ENCODE measurements around the gene AIPL1. TPM values are rescaled to one million over a fixed set of nuclear protein-coding genes. Genes with fewer than 3 reads are reported as not detected.

Gene AIPL1
- total and polyA plus RNA-seq, 2 of the 4 experiments (the other 2 are of a cell fraction) = not detected

- POLR2A ChIA-PET (ENCODE audit: unreplicated experiment) = no interaction called here
- Histone ChIP-seq H2AK5ac (ENCODE audit: low read depth, low read length) (no peak overlapping the region), H4K20me1 (ENCODE audit: insufficient read depth, low read length) (no peaks in the 10 kb centered on the region), H4K91ac (ENCODE audit: insufficient read depth, low read depth, low read length) (no peak overlapping the region), H2BK5ac (ENCODE audit: low read depth, low read length, poor library complexity, severe bottlenecking) (no peak overlapping the region), H3K23ac (ENCODE audit: low read depth, low read length) (no peak overlapping the region), H3K9me1 (ENCODE audit: insufficient read depth, low read length) (no peaks in the 10 kb centered on the region), H3K4ac (ENCODE audit: low read depth, low read length) (no peak overlapping the region), H2AFZ (replicated peaks; ENCODE audit: low read length, poor library complexity) (no peak overlapping the region), H2BK15ac (ENCODE audit: low read depth, low read length) (no peak overlapping the region), H3K9ac (ENCODE audit: low read depth, low read length) (no peak overlapping the region), H3K27me3 (ENCODE audit: control insufficient read depth, insufficient read depth, low read length) (peaks cover 5% of the 10 kb centered on the region), H3K36me3 (ENCODE audit: control insufficient read depth, insufficient read depth, low read length) (no peaks in the 10 kb centered on the region), H3K14ac (replicated peaks; ENCODE audit: low read depth, low read length) (no peak overlapping the region), H3K4me1 (ENCODE audit: control insufficient read depth, insufficient read depth, low read length) (no peaks in the 10 kb centered on the region), H2AK9ac (replicated peaks; ENCODE audit: low read depth, low read length, poor library complexity) (no peak overlapping the region), H3K4me3 (ENCODE audit: insufficient read depth, low read depth, low read length) (no peak overlapping the region), H3K9me3 (ENCODE audit: control insufficient read depth, insufficient read depth, low read length) (peaks cover 3% of the 10 kb centered on the region), H3K79me1 (ENCODE audit: low read depth in 1 of 2, low read length in 2 of 2) (no peaks in the 10 kb centered on the region), H3K4me2 (ENCODE audit: low read depth, low read length) (no peak overlapping the region), H2BK120ac (ENCODE audit: low read depth, low read length) (no peak overlapping the region), H4K8ac (ENCODE audit: low read depth in 2 of 2, low read length in 2 of 2) (no peak overlapping the region), H4K5ac (ENCODE audit: low read depth, low read length) (no peak overlapping the region), H3K18ac (ENCODE audit: low read depth, low read length) (no peak overlapping the region), H2BK20ac (ENCODE audit: low read depth, low read length) (no peak overlapping the region), H3K27ac (ENCODE audit: insufficient read depth, low read length) (no peak overlapping the region), H3K56ac (ENCODE audit: extremely low read depth, insufficient read depth, low read length) (no peak overlapping the region)
- DNase-seq = no peak
- CTCF ChIA-PET = no interaction called here
- WGBS, 2 experiments (ENCODE audit: extremely low coverage in 2 of 2, insufficient read length in 1 of 2) = 77% methylated on average over 8 of the region's 25 CpGs; no CpG with 5 or more reads in 1 of the 2 experiments
- intact Hi-C loops (cut with micrococcal nuclease) (no loop called here), dilution Hi-C loops (cut with HindIII; ENCODE audit: low sequenced_read_pairs, unreplicated experiment) (no loop called here), in situ Hi-C loops (cut with MboI; ENCODE audit: low sequenced_read_pairs) (loop anchor here (25.0 kb wide), 1 partner anchor 1189 kb away; the partner anchor contains the start of gene SCIMP)
- no peak for ATAC-seq (ENCODE audit: low read depth)
- TF ChIP-seq CEBPB (IDR thresholded peaks at IDR 0.05; ENCODE audit: low read depth, low read length) (no peak), FOS (IDR thresholded peaks at IDR 0.05; ENCODE audit: low read depth, low read length) (no peak)
- no TSS peak for BruUV-seq (replicated peaks)
Measured at GRCh38 chr17:6426356-6427101, 8.4 kb downstream of the AIPL1 start.
